ENCODE data around the gene NIPBL.

- no peak for TF ChIP-seq POLR2AphosphoS5 (IDR thresholded peaks at IDR 0.05; ENCODE audit: low read depth, low read length)
- TF ChIP-seq, protein P1, sequence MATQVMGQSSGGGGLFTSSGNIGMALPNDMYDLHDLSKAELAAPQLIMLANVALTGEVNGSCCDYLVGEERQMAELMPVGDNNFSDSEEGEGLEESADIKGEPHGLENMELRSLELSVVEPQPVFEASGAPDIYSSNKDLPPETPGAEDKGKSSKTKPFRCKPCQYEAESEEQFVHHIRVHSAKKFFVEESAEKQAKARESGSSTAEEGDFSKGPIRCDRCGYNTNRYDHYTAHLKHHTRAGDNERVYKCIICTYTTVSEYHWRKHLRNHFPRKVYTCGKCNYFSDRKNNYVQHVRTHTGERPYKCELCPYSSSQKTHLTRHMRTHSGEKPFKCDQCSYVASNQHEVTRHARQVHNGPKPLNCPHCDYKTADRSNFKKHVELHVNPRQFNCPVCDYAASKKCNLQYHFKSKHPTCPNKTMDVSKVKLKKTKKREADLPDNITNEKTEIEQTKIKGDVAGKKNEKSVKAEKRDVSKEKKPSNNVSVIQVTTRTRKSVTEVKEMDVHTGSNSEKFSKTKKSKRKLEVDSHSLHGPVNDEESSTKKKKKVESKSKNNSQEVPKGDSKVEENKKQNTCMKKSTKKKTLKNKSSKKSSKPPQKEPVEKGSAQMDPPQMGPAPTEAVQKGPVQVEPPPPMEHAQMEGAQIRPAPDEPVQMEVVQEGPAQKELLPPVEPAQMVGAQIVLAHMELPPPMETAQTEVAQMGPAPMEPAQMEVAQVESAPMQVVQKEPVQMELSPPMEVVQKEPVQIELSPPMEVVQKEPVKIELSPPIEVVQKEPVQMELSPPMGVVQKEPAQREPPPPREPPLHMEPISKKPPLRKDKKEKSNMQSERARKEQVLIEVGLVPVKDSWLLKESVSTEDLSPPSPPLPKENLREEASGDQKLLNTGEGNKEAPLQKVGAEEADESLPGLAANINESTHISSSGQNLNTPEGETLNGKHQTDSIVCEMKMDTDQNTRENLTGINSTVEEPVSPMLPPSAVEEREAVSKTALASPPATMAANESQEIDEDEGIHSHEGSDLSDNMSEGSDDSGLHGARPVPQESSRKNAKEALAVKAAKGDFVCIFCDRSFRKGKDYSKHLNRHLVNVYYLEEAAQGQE (IDR thresholded peaks at IDR 0.05; ENCODE audit: low read depth, low read length): no peak
- no peak for TF ChIP-seq CTCF (IDR thresholded peaks at IDR 0.05)
- no peak for TF ChIP-seq PBX3 (IDR thresholded peaks at IDR 0.05)
- no peak for TF ChIP-seq ZBTB33 (IDR thresholded peaks at IDR 0.05; ENCODE audit: borderline replicate concordance, low read depth)
- TF ChIP-seq NFIC (IDR thresholded peaks at IDR 0.05; ENCODE audit: borderline replicate concordance): no peak
- TF ChIP-seq FOXJ3 (CRISPR knock-in tag; IDR thresholded peaks at IDR 0.05): no peak
- TF ChIP-seq RXRA (IDR thresholded peaks at IDR 0.05; ENCODE audit: borderline replicate concordance, low read depth): no peak
- no peak for TF ChIP-seq IRF3 (IDR thresholded peaks at IDR 0.05; ENCODE audit: low read depth, low read length)
- no peak for TF ChIP-seq TCF12 (IDR thresholded peaks at IDR 0.05)
- no peak for TF ChIP-seq EZH2phosphoT487 (IDR thresholded peaks at IDR 0.05; ENCODE audit: borderline replicate concordance, low read depth)
These were observed 198.9 kb downstream of the NIPBL start for GRCh38 chr5:37075399-37075950.

Measured in SK-N-SH (cell line).